Esophagus squamous epithelium (tissue), 5 donors: ENCODE data around the gene PSMB5. TPM values are rescaled to one million over a fixed set of nuclear protein-coding genes. Genes with fewer than 3 reads are reported as not detected.

Experiments
- DNase-seq: peaks from one replicate; lab custom pipeline; 2025; lab: John Stamatoyannopoulos, UW
- H3K27ac ChIP-seq, 4 donors: fragments of 200-600 bp; sonication (generic); one replicate each; pipeline ENCODE4 v1.5.1; 2016 to 2019; ENCODE audit warnings: mild to moderate bottlenecking in 1 of 4
- H3K27me3 ChIP-seq, 4 donors: fragments of 200-600 bp; sonication (generic); 1 replicate in 3 of 4; 2 replicates in 1 of 4; pipeline versions ENCODE4 v1.5.1 to v1.6.0; 2017 to 2021; ENCODE audit warnings: antibody characterized with exemption in 1 of 4
- H3K36me3 ChIP-seq, 3 donors: fragments of 200-600 bp; sonication (generic); one replicate each; pipeline ENCODE4 v1.5.1; 2016 to 2019
- H3K4me1 ChIP-seq, 3 donors: fragments of 200-600 bp; sonication (generic); one replicate each; pipeline ENCODE4 v1.5.1; 2017 to 2019
- H3K4me3 ChIP-seq, 4 donors: fragments of 200-600 bp; sonication (generic); 1 replicate in 3 of 4; 2 replicates in 1 of 4; pipeline ENCODE4 v1.5.1; 2016 to 2019; ENCODE audit warnings: mild to moderate bottlenecking in 2 of 4, moderate library complexity in 1 of 4
- H3K9me3 ChIP-seq, 3 donors: fragments of 200-600 bp; sonication (generic); one replicate each; pipeline ENCODE4 v1.5.1; 2016 to 2019
- POLR2A ChIP-seq, 4 donors: fragments of 450-650 bp; IDR thresholded peaks; one replicate each; pipeline ENCODE4 v1.6.1; 2017; ENCODE audit warnings: antibody characterized with exemption in 4 of 4, mild to moderate bottlenecking in 4 of 4, moderate library complexity in 3 of 4
- WGBS, 2 donors: methylation state at CpG; one replicate each; pipeline ENCODE4 v1.1.5; 2018; 5-methylcytosine and 5-hydroxymethylcytosine counted together
- intact Hi-C: fragments of 100-400 bp; cut with DNase I; formaldehyde crosslinking; loops from one replicate; pipeline ENCODE4 v1.15.0; 2022
- total RNA-seq, 4 donors: library from RNA; depleted of rRNA; stranded (reverse); fragments of >200 nt; gene quantifications; one replicate each; pipeline ENCODE4 v1.1.0, GENCODE V29; 2016
- TF ChIP-seq, protein P1 (sequence below), 6 experiments: fragments of 450-650 bp in 4 of 6; fragments of 200-600 bp in 2 of 6; sonication (generic) in 2 of 6; IDR thresholded peaks; one replicate each; pipeline ENCODE4 v1.5.1; 2016 to 2019; ENCODE audit warnings: antibody characterized with exemption in 6 of 6, mild to moderate bottlenecking in 4 of 6, moderate library complexity in 4 of 6
- donor health status: DM: yes; HTN: yes; CAD: no.

Gene PSMB5
- total RNA-seq, 4 donors from 2014 or later, result 140 to 185 (median 153) TPM

DNA sequence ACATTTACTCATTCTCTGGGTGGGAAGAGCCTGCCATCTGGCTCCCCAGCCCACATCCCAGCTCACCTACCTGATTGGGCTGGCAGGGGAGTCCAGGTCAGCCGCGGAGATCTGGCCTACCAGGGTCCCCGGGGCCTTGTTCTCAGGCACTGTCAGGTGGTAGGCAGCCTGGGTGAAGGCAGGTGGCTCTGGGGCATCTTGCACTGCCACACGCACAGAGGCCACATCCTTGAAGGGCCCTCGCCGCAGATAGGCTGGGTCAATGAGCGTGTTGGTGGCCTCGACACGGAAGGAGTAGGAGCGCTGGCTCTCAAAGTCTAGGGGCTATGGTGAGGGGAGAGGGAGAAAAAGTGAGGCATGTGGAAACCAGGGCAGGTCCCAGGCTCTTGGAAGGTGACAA, 18.7 kb upstream of the PSMB5 start:
- WGBS, 2 donors, result 80 to 93% methylated on average over 1 to 6 of the region's 10 CpGs
- no peaks in the 10 kb centered on the region for H3K9me3 ChIP-seq
- H3K4me1 ChIP-seq, result peaks cover 12 to 28% (median 14%) of the 10 kb centered on the region in 3 donors
- intact Hi-C loops, result no loop called here
- peaks cover 0 to 3% (median 0%) of the 10 kb centered on the region in 3 donors for H3K36me3 ChIP-seq
- no peak overlapping the region for H3K4me3 ChIP-seq
- no peak for DNase-seq
- no peak for TF ChIP-seq POLR2A (IDR thresholded peaks at IDR 0.05)
- TF ChIP-seq, protein P1, sequence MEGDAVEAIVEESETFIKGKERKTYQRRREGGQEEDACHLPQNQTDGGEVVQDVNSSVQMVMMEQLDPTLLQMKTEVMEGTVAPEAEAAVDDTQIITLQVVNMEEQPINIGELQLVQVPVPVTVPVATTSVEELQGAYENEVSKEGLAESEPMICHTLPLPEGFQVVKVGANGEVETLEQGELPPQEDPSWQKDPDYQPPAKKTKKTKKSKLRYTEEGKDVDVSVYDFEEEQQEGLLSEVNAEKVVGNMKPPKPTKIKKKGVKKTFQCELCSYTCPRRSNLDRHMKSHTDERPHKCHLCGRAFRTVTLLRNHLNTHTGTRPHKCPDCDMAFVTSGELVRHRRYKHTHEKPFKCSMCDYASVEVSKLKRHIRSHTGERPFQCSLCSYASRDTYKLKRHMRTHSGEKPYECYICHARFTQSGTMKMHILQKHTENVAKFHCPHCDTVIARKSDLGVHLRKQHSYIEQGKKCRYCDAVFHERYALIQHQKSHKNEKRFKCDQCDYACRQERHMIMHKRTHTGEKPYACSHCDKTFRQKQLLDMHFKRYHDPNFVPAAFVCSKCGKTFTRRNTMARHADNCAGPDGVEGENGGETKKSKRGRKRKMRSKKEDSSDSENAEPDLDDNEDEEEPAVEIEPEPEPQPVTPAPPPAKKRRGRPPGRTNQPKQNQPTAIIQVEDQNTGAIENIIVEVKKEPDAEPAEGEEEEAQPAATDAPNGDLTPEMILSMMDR (IDR thresholded peaks at IDR 0.05), result no peak
- H3K27me3 ChIP-seq, result no peaks in the 10 kb centered on the region
- H3K27ac ChIP-seq, result no peak overlapping the region

DNA sequence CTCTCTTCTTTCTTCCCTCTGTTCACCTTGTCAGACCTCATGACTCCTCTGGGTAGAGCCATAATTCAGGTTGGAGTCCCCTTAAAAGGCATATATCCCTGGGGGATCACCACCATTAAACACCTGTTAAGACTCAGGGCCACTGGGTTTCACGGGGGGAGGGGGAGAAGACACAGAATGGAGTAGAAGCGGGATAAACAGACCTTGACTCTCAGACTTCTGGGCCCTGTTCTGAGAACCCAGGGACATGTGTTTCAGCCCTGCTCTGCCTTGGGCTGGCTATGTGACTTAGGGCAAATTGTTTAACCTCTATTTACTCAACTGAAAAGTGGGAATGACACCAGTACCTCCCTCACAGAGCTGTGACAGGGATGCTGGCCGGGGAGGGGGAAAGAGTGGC, 18.0 kb upstream of the PSMB5 start:
- H3K4me3 ChIP-seq, result no peak overlapping the region
- peaks cover 0 to 2% (median 0%) of the 10 kb centered on the region in 4 donors for H3K27me3 ChIP-seq
- intact Hi-C loops, result no loop called here
- H3K36me3 ChIP-seq, result no peaks in the 10 kb centered on the region
- no peak for DNase-seq
- TF ChIP-seq POLR2A (IDR thresholded peaks at IDR 0.05), result no peak
- TF ChIP-seq, protein P1 (IDR thresholded peaks at IDR 0.05), result no peak
- WGBS, 2 donors, result 72 to 92% methylated on average over 2 to 3 of the region's 3 CpGs
- peaks cover 11 to 21% (median 12%) of the 10 kb centered on the region in 3 donors for H3K4me1 ChIP-seq
- no peaks in the 10 kb centered on the region for H3K9me3 ChIP-seq
- H3K27ac ChIP-seq, result no peak overlapping the region

DNA sequence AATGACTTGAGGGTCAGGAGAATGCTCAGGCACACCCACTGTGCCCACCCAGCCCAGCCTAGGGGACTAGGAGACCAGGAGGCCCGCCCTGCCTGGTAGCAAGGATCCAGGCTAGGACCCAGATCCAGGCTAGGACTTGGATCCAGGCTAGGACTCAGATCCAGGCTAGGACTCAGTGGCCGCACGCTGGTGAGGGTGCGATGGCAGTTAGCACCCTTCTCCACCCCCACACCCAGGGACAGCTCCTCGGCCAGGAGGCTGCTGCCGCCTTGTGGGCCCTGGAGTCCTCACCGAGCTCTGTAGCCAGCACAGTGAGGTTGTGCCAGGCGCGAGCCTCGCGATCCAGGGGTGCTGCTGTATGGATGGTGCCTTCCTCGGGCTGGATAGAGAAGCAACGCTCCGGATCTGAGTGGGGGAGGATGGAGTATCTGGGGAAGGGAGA, 17.5 kb upstream of the PSMB5 start:
- intact Hi-C loops, result no loop called here
- WGBS, 2 donors, result 52% methylated on average over 5 of the region's 14 CpGs; no CpG with 5 or more reads in 1 of the 2 donors
- no peak for DNase-seq
- TF ChIP-seq POLR2A (IDR thresholded peaks at IDR 0.05), result no peak
- TF ChIP-seq, protein P1 (IDR thresholded peaks at IDR 0.05), result peak in 2 of 6 experiments; percentile 9 to 42
- Histone ChIP-seq H3K27ac (no peak overlapping the region), H3K4me3 (no peak overlapping the region), H3K4me1 (peaks cover 11 to 19% (median 11%) of the 10 kb centered on the region in 3 donors), H3K27me3 (peaks cover 0 to 3% (median 0%) of the 10 kb centered on the region in 4 donors), H3K9me3 (no peaks in the 10 kb centered on the region), H3K36me3 (no peaks in the 10 kb centered on the region)

DNA sequence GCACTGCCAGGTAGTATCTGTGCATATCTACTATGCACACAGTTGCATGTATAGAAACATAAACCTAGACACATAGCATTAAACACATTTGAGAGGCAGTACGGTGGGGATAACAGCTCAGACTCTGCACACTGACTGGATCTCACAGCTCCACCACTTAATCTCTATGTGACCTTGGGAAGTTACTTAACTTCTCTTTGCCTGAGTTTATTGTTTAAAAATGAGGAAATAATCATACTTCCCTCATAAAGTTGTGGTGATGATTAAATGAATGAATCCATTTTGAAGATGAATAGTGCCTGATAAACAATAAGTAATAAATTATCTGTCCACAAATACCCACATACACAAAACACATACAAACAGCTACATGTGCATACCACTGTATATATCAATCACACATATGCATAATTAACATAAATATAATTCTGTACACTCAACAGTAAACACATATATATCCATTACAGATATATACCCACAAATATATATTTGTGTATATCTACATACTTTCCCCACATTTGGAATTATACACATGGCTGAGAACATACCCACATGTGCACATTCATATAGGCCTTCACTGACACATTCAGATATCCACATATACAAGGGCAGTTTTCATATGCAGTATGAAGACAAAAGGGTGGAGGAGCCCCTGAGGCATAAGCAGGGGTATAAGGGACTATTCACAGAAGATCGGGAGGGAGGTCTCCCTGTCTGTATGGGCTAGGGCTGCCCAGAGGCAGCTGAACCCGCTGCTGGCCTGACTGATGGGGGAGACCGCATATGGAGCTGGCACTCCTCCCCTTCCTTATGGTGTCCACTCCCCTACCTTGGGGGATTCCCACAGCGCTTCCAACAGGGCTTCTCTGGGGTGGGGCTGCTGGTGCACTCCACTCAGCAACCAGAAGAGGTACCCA, 16.7 kb upstream of the PSMB5 start:
- intact Hi-C loops, result no loop called here
- no peak overlapping the region for H3K27ac ChIP-seq
- WGBS, 2 donors, result 65 to 69% methylated on average over 2 to 4 of the region's 5 CpGs
- no peaks in the 10 kb centered on the region for H3K9me3 ChIP-seq
- TF ChIP-seq, protein P1 (IDR thresholded peaks at IDR 0.05), result no peak
- TF ChIP-seq POLR2A (IDR thresholded peaks at IDR 0.05), result no peak
- H3K4me1 ChIP-seq, result peaks cover 3 to 11% (median 4%) of the 10 kb centered on the region in 3 donors
- no peaks in the 10 kb centered on the region for H3K36me3 ChIP-seq
- peaks cover 0 to 3% (median 0%) of the 10 kb centered on the region in 4 donors for H3K27me3 ChIP-seq
- DNase-seq, result no peak
- H3K4me3 ChIP-seq, result no peak overlapping the region

DNA sequence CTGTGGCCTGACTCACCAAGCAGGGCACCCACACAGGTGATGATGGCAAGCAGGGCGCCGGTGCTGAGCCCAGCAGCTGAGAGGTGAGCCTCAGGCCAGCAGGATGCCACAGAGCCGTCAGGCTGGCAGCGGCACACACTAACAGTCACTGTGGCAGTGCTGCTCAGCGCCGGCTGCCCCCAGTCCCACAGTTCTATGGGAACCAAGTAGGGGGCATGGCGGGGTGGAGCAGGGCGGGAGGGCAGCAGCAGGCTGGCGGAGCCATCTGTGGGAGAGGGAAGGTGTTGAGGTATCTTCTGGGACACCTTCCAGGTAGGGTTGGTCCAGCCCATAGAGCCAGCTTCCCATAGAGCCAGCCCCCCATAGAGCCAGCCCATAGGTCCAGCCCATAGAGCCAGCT, 14.3 kb upstream of the PSMB5 start:
- TF ChIP-seq, protein P1 (IDR thresholded peaks at IDR 0.05), result no peak
- no peak for TF ChIP-seq POLR2A (IDR thresholded peaks at IDR 0.05)
- Histone ChIP-seq H3K36me3 (no peaks in the 10 kb centered on the region), H3K27me3 (peaks cover 0 to 3% (median 0%) of the 10 kb centered on the region in 4 donors), H3K4me3 (no peak overlapping the region), H3K27ac (no peak overlapping the region), H3K4me1 (peaks cover 0 to 9% (median 0%) of the 10 kb centered on the region in 3 donors), H3K9me3 (no peaks in the 10 kb centered on the region)
- DNase-seq, result no peak
- intact Hi-C loops, result no loop called here
- 100% methylated on average over 1 of the region's 9 CpGs; no CpG with 5 or more reads in 1 of the 2 donors for WGBS, 2 donors
